Activated naive CD4-positive, alpha-beta T cell treated with anti-CD3 and anti-CD28 coated beads for 36 hours (primary cell): ENCODE measurements around the gene GPS1. TPM values are rescaled to one million over a fixed set of nuclear protein-coding genes. Genes with fewer than 3 reads are reported as not detected.

Source experiments
- CTCF ChIA-PET: fragments of 350-600 bp; sonication (Branson Sonifier 250); formaldehyde crosslinking; loops from one replicate; lab custom pipeline; 2021; ENCODE audit warnings: antibody characterized with exemption; lab: Charles Lee
- DNase-seq: peaks from one replicate; pipeline ENCODE4 v3.0.0-alpha.2; 2020
- H3K27ac Mint-ChIP-seq: one replicate; pipeline ENCODE4 v1.8.0; 2021; ENCODE audit warnings: mild to moderate bottlenecking, mixed read lengths
- H3K27me3 Mint-ChIP-seq: one replicate; pipeline ENCODE4 v1.8.0; 2021; ENCODE audit warnings: low read depth, mixed read lengths
- H3K36me3 Mint-ChIP-seq: one replicate; pipeline ENCODE4 v1.8.0; 2021; ENCODE audit warnings: low read depth, mixed read lengths
- H3K4me1 Mint-ChIP-seq: one replicate; pipeline ENCODE4 v1.8.0; 2021; ENCODE audit warnings: low read depth, mixed read lengths
- H3K4me3 Mint-ChIP-seq: one replicate; pipeline ENCODE4 v1.8.0; 2021; ENCODE audit warnings: mild to moderate bottlenecking, moderate library complexity, mixed read lengths
- H3K9me3 Mint-ChIP-seq: one replicate; pipeline ENCODE4 v1.8.0; 2021; ENCODE audit warnings: mixed read lengths
- intact Hi-C: fragments of 100-400 bp; cut with micrococcal nuclease; formaldehyde crosslinking; loops from one replicate; pipeline ENCODE4 v1.15.1; 2023
- total RNA-seq, 2 experiments: library from RNA; stranded (reverse); gene quantifications; one replicate each; pipeline ENCODE4 v1.2.3, GENCODE V29; 2021

GPS1 gene
- total RNA-seq, 2 experiments from 2014 or later: 91.0 to 91.3 TPM

GRCh38 chr17:82083009-82083408 lies 31.3 kb downstream of the GPS1 start:
- H3K27me3 Mint-ChIP-seq: no peaks in the 10 kb centered on the region
- H3K9me3 Mint-ChIP-seq: no peaks in the 10 kb centered on the region
- CTCF ChIA-PET: no interaction called here
- no peak overlapping the region for H3K4me3 Mint-ChIP-seq
- H3K4me1 Mint-ChIP-seq: no peaks in the 10 kb centered on the region
- no peak overlapping the region for H3K27ac Mint-ChIP-seq
- H3K36me3 Mint-ChIP-seq: peaks cover 35% of the 10 kb centered on the region
- intact Hi-C loops: no loop called here
- DNase-seq: no peak

- CTCF ChIA-PET: no interaction called here
- Mint-ChIP-seq H3K27ac (no peak overlapping the region), H3K4me1 (no peaks in the 10 kb centered on the region)
Measured at GRCh38 chr17:82083533-82084359, 32.0 kb downstream of the GPS1 start.

GRCh38 chr17:82084373-82085030 lies 32.8 kb downstream of the GPS1 start:
- H3K4me1 Mint-ChIP-seq: no peaks in the 10 kb centered on the region
- H3K36me3 Mint-ChIP-seq: peaks cover 32% of the 10 kb centered on the region
- H3K27me3 Mint-ChIP-seq: no peaks in the 10 kb centered on the region
- no peak overlapping the region for H3K27ac Mint-ChIP-seq
- no peak overlapping the region for H3K4me3 Mint-ChIP-seq
- DNase-seq: no peak
- intact Hi-C loops: no loop called here
- CTCF ChIA-PET: no interaction called here
- no peaks in the 10 kb centered on the region for H3K9me3 Mint-ChIP-seq

More at GRCh38 chr17:82083533-82084359, 32.0 kb downstream of the GPS1 start:
- H3K4me3 Mint-ChIP-seq: no peak overlapping the region
- H3K27me3 Mint-ChIP-seq: no peaks in the 10 kb centered on the region
- no peak for DNase-seq
- intact Hi-C loops: no loop called here
- peaks cover 36% of the 10 kb centered on the region for H3K36me3 Mint-ChIP-seq
- no peaks in the 10 kb centered on the region for H3K9me3 Mint-ChIP-seq

- H3K4me3 Mint-ChIP-seq: no peak overlapping the region
- CTCF ChIA-PET: no interaction called here
- no peaks in the 10 kb centered on the region for H3K9me3 Mint-ChIP-seq
- no peak for DNase-seq
- H3K27me3 Mint-ChIP-seq: no peaks in the 10 kb centered on the region
- H3K27ac Mint-ChIP-seq: no peak overlapping the region
- intact Hi-C loops: no loop called here
- no peaks in the 10 kb centered on the region for H3K4me1 Mint-ChIP-seq
- peaks cover 26% of the 10 kb centered on the region for H3K36me3 Mint-ChIP-seq
Measured at GRCh38 chr17:82085031-82085861, 33.5 kb downstream of the GPS1 start.

GRCh38 chr17:82085931-82086764 lies 34.5 kb downstream of the GPS1 start:
- H3K4me3 Mint-ChIP-seq: no peak overlapping the region
- H3K36me3 Mint-ChIP-seq: peaks cover 30% of the 10 kb centered on the region
- intact Hi-C loops: no loop called here
- H3K27me3 Mint-ChIP-seq: no peaks in the 10 kb centered on the region
- H3K4me1 Mint-ChIP-seq: no peaks in the 10 kb centered on the region
- DNase-seq: no peak
- CTCF ChIA-PET: no interaction called here
- no peaks in the 10 kb centered on the region for H3K9me3 Mint-ChIP-seq
- H3K27ac Mint-ChIP-seq: no peak overlapping the region

- no peaks in the 10 kb centered on the region for H3K27me3 Mint-ChIP-seq
- no peak for DNase-seq
- H3K27ac Mint-ChIP-seq: no peak overlapping the region
- H3K9me3 Mint-ChIP-seq: no peaks in the 10 kb centered on the region
- no peak overlapping the region for H3K4me3 Mint-ChIP-seq
- H3K36me3 Mint-ChIP-seq: peaks cover 25% of the 10 kb centered on the region
- intact Hi-C loops: no loop called here
- CTCF ChIA-PET: no interaction called here
- H3K4me1 Mint-ChIP-seq: no peaks in the 10 kb centered on the region
Measured at GRCh38 chr17:82086941-82087906, 35.5 kb downstream of the GPS1 start.

GRCh38 chr17:82087961-82088837 lies 36.5 kb downstream of the GPS1 start:
- intact Hi-C loops: no loop called here
- CTCF ChIA-PET: no interaction called here
- Mint-ChIP-seq H3K9me3 (no peaks in the 10 kb centered on the region), H3K36me3 (peaks cover 20% of the 10 kb centered on the region), H3K27me3 (no peaks in the 10 kb centered on the region), H3K4me3 (no peak overlapping the region), H3K4me1 (no peaks in the 10 kb centered on the region), H3K27ac (no peak overlapping the region)
- no peak for DNase-seq

- Mint-ChIP-seq H3K36me3 (peaks cover 18% of the 10 kb centered on the region), H3K27ac (no peak overlapping the region), H3K9me3 (no peaks in the 10 kb centered on the region), H3K4me1 (no peaks in the 10 kb centered on the region), H3K4me3 (no peak overlapping the region), H3K27me3 (no peaks in the 10 kb centered on the region)
- intact Hi-C loops: no loop called here
- CTCF ChIA-PET: interaction anchor here (0.6 kb wide), 1 partner anchor 231 kb away, joined by 3 read pairs; no protein-coding TSS in a partner anchor
- no peak for DNase-seq
Measured at GRCh38 chr17:82088838-82089722, 37.4 kb downstream of the GPS1 start.

- H3K36me3 Mint-ChIP-seq: peaks cover 16% of the 10 kb centered on the region
- no peaks in the 10 kb centered on the region for H3K9me3 Mint-ChIP-seq
- no peak overlapping the region for H3K27ac Mint-ChIP-seq
- H3K4me3 Mint-ChIP-seq: no peak overlapping the region
- intact Hi-C loops: no loop called here
- no peak for DNase-seq
- no peaks in the 10 kb centered on the region for H3K27me3 Mint-ChIP-seq
- CTCF ChIA-PET: interaction anchor here (0.6 kb wide), 1 partner anchor 230 kb away, joined by 3 read pairs; no protein-coding TSS in a partner anchor
- H3K4me1 Mint-ChIP-seq: no peaks in the 10 kb centered on the region
Measured at GRCh38 chr17:82089723-82090548, 38.2 kb downstream of the GPS1 start.
